Activated CD8-positive, alpha-beta T cell treated with anti-CD3 and anti-CD28 coated beads for 36 hours (primary cell): Measurements from ENCODE around the gene OGFR. TPM values are rescaled to one million over a fixed set of nuclear protein-coding genes. Genes with fewer than 3 reads are reported as not detected.

Experiments used
- ATAC-seq: fragments of 200-7000 bp; cut with Tn5 transposase; one replicate; pipeline ENCODE4 v1.10.0; 2021; ENCODE audit warnings: mild to moderate bottlenecking, moderate library complexity
- CTCF ChIA-PET: fragments of 350-600 bp; sonication (Branson Sonifier 250); formaldehyde crosslinking; loops from one replicate; lab custom pipeline; 2021; ENCODE audit warnings: antibody characterized with exemption; lab: Charles Lee
- POLR2A ChIA-PET: fragments of 350-600 bp; sonication (Branson Sonifier 250); formaldehyde crosslinking; loops from one replicate; lab custom pipeline; 2021; ENCODE audit warnings: antibody characterized with exemption; lab: Charles Lee
- DNase-seq: peaks from one replicate; pipeline ENCODE4 v3.0.0-alpha.2; 2020
- H3K27ac Mint-ChIP-seq: one replicate; pipeline ENCODE4 v1.8.0; 2021; ENCODE audit warnings: mild to moderate bottlenecking, mixed read lengths
- H3K27me3 Mint-ChIP-seq: one replicate; pipeline ENCODE4 v1.8.0; 2021; ENCODE audit warnings: mixed read lengths
- H3K36me3 Mint-ChIP-seq: one replicate; pipeline ENCODE4 v1.8.0; 2021; ENCODE audit warnings: low read depth, mixed read lengths
- H3K4me1 Mint-ChIP-seq: one replicate; pipeline ENCODE4 v1.8.0; 2021; ENCODE audit warnings: low read depth, mixed read lengths
- H3K4me3 Mint-ChIP-seq: one replicate; pipeline ENCODE4 v1.8.0; 2021; ENCODE audit warnings: mild to moderate bottlenecking, moderate library complexity, mixed read lengths
- H3K9me3 Mint-ChIP-seq: one replicate; pipeline ENCODE4 v1.8.0; 2021; ENCODE audit warnings: mixed read lengths
- CTCF ChIP-seq: fragments of 200-600 bp; IDR thresholded peaks from one replicate; pipeline ENCODE4 v1.8.0; 2022; ENCODE audit warnings: antibody characterized with exemption, mild to moderate bottlenecking
- intact Hi-C: fragments of 100-400 bp; cut with micrococcal nuclease; formaldehyde crosslinking; loops from one replicate; pipeline ENCODE4 v1.10.0; 2022
- total RNA-seq, 2 experiments: library from RNA; stranded (reverse); gene quantifications; one replicate each; pipeline ENCODE4 v1.2.3, GENCODE V29; 2021

The OGFR gene
- total RNA-seq, 2 experiments from 2014 or later, result 53.6 to 55.2 TPM

- DNase-seq (peak; percentile 78), ATAC-seq (peak; percentile 63)
- H3K27ac Mint-ChIP-seq, result no peak overlapping the region
- H3K9me3 Mint-ChIP-seq, result no peaks in the 10 kb centered on the region
- peak; percentile 97 for TF ChIP-seq CTCF
- intact Hi-C loops, result no loop called here
- POLR2A ChIA-PET, result interaction anchor here (0.8 to 2.9 kb wide), 3 partner anchors 9 to 14 kb away, joined by 3 to 9 read pairs (median 6); no protein-coding TSS in a partner anchor
- peaks cover 30% of the 10 kb centered on the region for H3K4me1 Mint-ChIP-seq
- CTCF ChIA-PET, result interaction anchor here (0.6 to 2.9 kb wide), 34 partner anchors 9 to 309 kb away, joined by 3 to 33 read pairs (median 4); partner anchors contain the start of genes COL9A3 and MRGBP
- H3K36me3 Mint-ChIP-seq, result peaks cover 24% of the 10 kb centered on the region
- H3K4me3 Mint-ChIP-seq, result peak overlapping the region; percentile 32
- H3K27me3 Mint-ChIP-seq, result no peaks in the 10 kb centered on the region
Observed at GRCh38 chr20:62808211-62808865, 3.7 kb downstream of the OGFR start.

- Mint-ChIP-seq H3K4me1 (peaks cover 23% of the 10 kb centered on the region), H3K27ac (no peak overlapping the region), H3K27me3 (no peaks in the 10 kb centered on the region), H3K4me3 (no peak overlapping the region), H3K36me3 (peaks cover 24% of the 10 kb centered on the region), H3K9me3 (no peaks in the 10 kb centered on the region)
- CTCF ChIA-PET, result interaction anchor here (1.2 to 2.9 kb wide), 6 partner anchors 14 to 310 kb away, joined by 3 to 33 read pairs (median 6); partner anchors contain the start of gene MRGBP
- POLR2A ChIA-PET, result no interaction called here
- ATAC-seq (no peak), DNase-seq (no peak)
- intact Hi-C loops, result no loop called here
- TF ChIP-seq CTCF, result no peak
Observed at GRCh38 chr20:62809530-62810428, 5.1 kb downstream of the OGFR start.

GRCh38 chr20:62811320-62811719, 6.7 kb downstream of the OGFR start:
- no peak for ATAC-seq
- no peaks in the 10 kb centered on the region for H3K9me3 Mint-ChIP-seq
- POLR2A ChIA-PET, result no interaction called here

GRCh38 chr20:62811720-62812119, 7.1 kb downstream of the OGFR start:
- Mint-ChIP-seq H3K4me1 (peaks cover 16% of the 10 kb centered on the region), H3K27me3 (peaks cover 12% of the 10 kb centered on the region), H3K36me3 (peaks cover 16% of the 10 kb centered on the region), H3K9me3 (no peaks in the 10 kb centered on the region), H3K4me3 (no peak overlapping the region), H3K27ac (no peak overlapping the region)
- ChIA-PET POLR2A (no interaction called here), CTCF (interaction anchor here (1.5 kb wide), 2 partner anchors 11 to 166 kb away, joined by 3 to 4 read pairs; no protein-coding TSS in a partner anchor)
- no peak for TF ChIP-seq CTCF
- ATAC-seq (no peak), DNase-seq (no peak)
- intact Hi-C loops, result no loop called here

More at GRCh38 chr20:62811320-62811719, 6.7 kb downstream of the OGFR start:
- Mint-ChIP-seq H3K27me3 (peaks cover 10% of the 10 kb centered on the region), H3K4me3 (no peak overlapping the region), H3K36me3 (peaks cover 19% of the 10 kb centered on the region), H3K27ac (no peak overlapping the region), H3K4me1 (peaks cover 20% of the 10 kb centered on the region)
- CTCF ChIA-PET, result interaction anchor here (1.3 to 2.0 kb wide), 4 partner anchors 12 to 166 kb away, joined by 3 to 7 read pairs (median 4); no protein-coding TSS in a partner anchor
- intact Hi-C loops, result no loop called here
- no peak for TF ChIP-seq CTCF
- no peak for DNase-seq
